GM10266 (cell line): Measurements from ENCODE around the gene SURF4.
A peak's percentile ranks its signal among the peaks of the same experiment; 100 is the strongest.

Experiments
- DNase-seq: peaks from one replicate; pipeline ENCODE4 v3.0.0; 2012; ENCODE audit errors: extremely low spot score
- CTCF ChIP-seq: IDR thresholded peaks from 2 replicates; pipeline ENCODE4 v1.5.1; 2012; ENCODE audit warnings: mild to moderate bottlenecking, low read depth; ENCODE audit not compliant: control insufficient read depth, insufficient read depth; ENCODE audit errors: missing control alignments

SURF4 gene

GRCh38 chr9:133356391-133357091, 19.3 kb downstream of the SURF4 start, which contains the start of the genes SURF1 and SURF2:
Gene SURF1, minus strand, starts transcription at chr9:133356487. Its CDS starts 34 bp downstream, at chr9:133356453.
Gene SURF2, plus strand, starts transcription at chr9:133356550. Its CDS starts 43 bp downstream, at chr9:133356593.
- TF ChIP-seq CTCF = peak; percentile 20
- peak; percentile 96 for DNase-seq

DNA sequence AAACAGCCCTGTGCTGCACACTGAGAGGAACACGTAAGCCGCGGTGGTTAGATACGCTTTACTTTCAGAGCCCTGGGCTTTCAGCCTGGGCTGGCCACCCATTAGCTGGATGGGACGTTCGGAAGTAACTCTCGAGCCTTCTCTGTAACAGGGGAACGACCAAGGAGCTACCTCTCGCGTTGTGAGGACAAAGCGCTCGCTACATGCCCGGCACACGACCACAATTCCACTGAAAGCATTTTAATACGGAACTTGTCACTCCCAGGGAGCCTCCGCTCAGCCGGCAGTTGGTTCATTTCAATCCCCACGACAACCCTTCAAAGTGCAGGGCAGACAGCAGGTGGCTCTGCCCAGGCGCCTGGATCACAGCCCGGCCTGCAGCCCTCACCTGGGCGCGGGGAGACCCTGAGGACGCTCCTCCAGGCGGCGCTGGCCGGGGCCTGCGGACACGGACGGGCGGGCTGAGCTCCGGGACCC, 19.9 kb downstream of the SURF4 start:
- TF ChIP-seq CTCF = no peak
- no peak for DNase-seq

DNA sequence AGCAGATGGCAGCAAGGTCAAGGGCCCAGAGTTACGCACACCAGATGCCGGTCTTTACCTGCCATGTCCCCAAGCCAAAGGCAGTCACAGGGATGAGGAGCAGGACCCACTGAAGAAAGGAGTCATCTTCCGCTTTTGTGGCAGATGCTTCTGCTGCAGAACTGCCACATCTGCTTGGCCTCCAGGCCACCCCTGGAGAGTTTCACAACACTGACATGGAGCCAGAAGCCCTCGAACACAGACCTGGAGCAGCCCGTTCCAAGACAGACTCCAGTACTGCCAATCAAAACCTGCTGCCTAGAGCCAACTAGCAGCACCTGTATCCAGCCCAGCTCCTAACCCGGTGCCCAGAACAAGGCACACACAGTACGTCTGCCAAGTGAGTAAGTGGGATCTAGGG, 21.1 kb downstream of the SURF4 start:
- TF ChIP-seq CTCF = no peak
- no peak for DNase-seq

GRCh38 chr9:133353548-133353947, 22.3 kb downstream of the SURF4 start:
- no peak for TF ChIP-seq CTCF
- DNase-seq = no peak

GRCh38 chr9:133352635-133353340, 23.1 kb downstream of the SURF4 start:
- no peak for TF ChIP-seq CTCF
- DNase-seq = no peak

DNA sequence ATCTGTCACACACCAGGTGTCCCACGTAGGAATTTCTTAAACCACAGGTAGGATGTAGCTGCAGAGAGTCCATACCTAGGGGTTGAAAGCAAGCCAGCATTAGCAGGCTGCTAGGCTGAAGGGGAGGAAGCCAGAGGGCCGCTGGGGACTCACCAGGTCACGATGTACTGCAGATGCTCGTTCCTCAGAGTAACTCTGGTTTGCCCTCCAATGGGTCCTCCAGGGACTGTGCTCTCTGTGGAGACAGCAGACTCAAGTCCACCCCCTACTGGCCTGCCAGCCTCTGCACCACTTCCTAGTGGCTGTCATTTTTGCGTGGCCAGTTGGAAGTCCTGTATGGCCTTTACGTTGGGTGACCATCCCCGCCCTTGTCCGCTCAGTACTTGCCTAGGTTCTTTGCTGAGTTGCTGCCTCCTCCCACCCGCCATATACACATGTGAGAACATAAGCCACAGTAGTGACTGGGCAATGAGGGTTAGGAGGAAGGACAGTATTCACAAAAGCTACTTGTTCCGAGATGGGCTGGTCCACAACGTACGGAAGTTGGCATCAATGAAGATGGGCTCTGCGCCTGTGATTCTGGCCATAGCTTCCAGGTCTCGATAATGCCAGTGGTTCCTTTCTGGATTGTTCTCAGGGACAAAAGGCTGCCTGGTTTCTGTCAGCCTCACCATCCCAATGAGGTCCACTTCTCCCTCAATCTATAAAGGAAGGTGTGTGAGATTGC, 23.8 kb downstream of the SURF4 start:
- peak; percentile 57 for DNase-seq
- peak; percentile 63 for TF ChIP-seq CTCF
